Right hindlimb (tissue), 1 donor: ENCODE results near the gene SH3BGR.

Source experiments
- DNase-seq: peaks from one replicate; pipeline ENCODE4 v3.0.0-alpha.2; 2018

SH3BGR gene

GRCh38 chr21:39461419-39461818, 9.6 kb downstream of the SH3BGR start:
- no peak for DNase-seq

- DNase-seq, result no peak
These were observed 11.5 kb downstream of the SH3BGR start for GRCh38 chr21:39463308-39463707.

GRCh38 chr21:39466584-39466983, 14.8 kb downstream of the SH3BGR start:
- no peak for DNase-seq

GRCh38 chr21:39467746-39468145, 16.0 kb downstream of the SH3BGR start:
- no peak for DNase-seq

GRCh38 chr21:39468559-39468958, 16.8 kb downstream of the SH3BGR start:
- DNase-seq, result no peak

- DNase-seq, result no peak
These were observed 19.8 kb downstream of the SH3BGR start for GRCh38 chr21:39471598-39471997.

GRCh38 chr21:39472786-39473185, 21.0 kb downstream of the SH3BGR start:
- no peak for DNase-seq

GRCh38 chr21:39474611-39475010, 22.8 kb downstream of the SH3BGR start:
- no peak for DNase-seq

GRCh38 chr21:39479164-39479813, 27.5 kb downstream of the SH3BGR start:
- no peak for DNase-seq

GRCh38 chr21:39479814-39480182, 28.0 kb downstream of the SH3BGR start:
- no peak for DNase-seq

GRCh38 chr21:39480271-39480670, 28.5 kb downstream of the SH3BGR start:
- no peak for DNase-seq

- DNase-seq, result no peak
These were observed 30.1 kb downstream of the SH3BGR start for GRCh38 chr21:39481886-39482285.

GRCh38 chr21:39483917-39484316, 32.1 kb downstream of the SH3BGR start:
- no peak for DNase-seq

- no peak for DNase-seq
These were observed 33.0 kb downstream of the SH3BGR start for GRCh38 chr21:39484711-39485276.

GRCh38 chr21:39489380-39489924, 37.7 kb downstream of the SH3BGR start:
- DNase-seq, result no peak

- DNase-seq, result no peak
These were observed 47.4 kb downstream of the SH3BGR start for GRCh38 chr21:39499156-39499555.

- DNase-seq, result no peak
These were observed 50.9 kb downstream of the SH3BGR start for GRCh38 chr21:39502631-39503030.

- no peak for DNase-seq
These were observed 51.5 kb downstream of the SH3BGR start for GRCh38 chr21:39503123-39503762.

GRCh38 chr21:39504230-39504629, 52.5 kb downstream of the SH3BGR start:
- no peak for DNase-seq

GRCh38 chr21:39510240-39510639, 58.5 kb downstream of the SH3BGR start:
- no peak for DNase-seq

- DNase-seq, result no peak
These were observed 59.3 kb downstream of the SH3BGR start for GRCh38 chr21:39511102-39511501.

- DNase-seq, result no peak
These were observed 62.0 kb downstream of the SH3BGR start for GRCh38 chr21:39513735-39514134.

GRCh38 chr21:39515684-39516472, 64.1 kb downstream of the SH3BGR start:
- no peak for DNase-seq
